Fibroblast of lung (primary cell): ENCODE data around the gene CFAP61. TPM values are rescaled to one million over a fixed set of nuclear protein-coding genes. Genes with fewer than 3 reads are reported as not detected.
A peak's percentile ranks its signal among the peaks of the same experiment; 100 is the strongest.
"Not testable (repeated sequence)": the region's sequence is repeated elsewhere in the genome, so short reads cannot be mapped to it uniquely, and the experiment has no call there.

ENCODE experiments used
- DNase-seq, 2 donors: peaks; one replicate each; pipeline versions ENCODE4 v3.0.0 to v3.0.0-alpha.2; 2010; ENCODE audit warnings: low read depth in 2 of 2
- H2AFZ ChIP-seq: 2 replicates; pipeline ENCODE4 v1.5.1; 2012; ENCODE audit warnings: low read length, control low read depth, inconsistent platforms
- H3K27ac ChIP-seq: 2 replicates; pipeline ENCODE4 v1.5.1; 2011; ENCODE audit warnings: low read length, control low read depth; ENCODE audit not compliant: insufficient read depth
- H3K27me3 ChIP-seq: 2 replicates; pipeline ENCODE4 v1.5.1; 2011; ENCODE audit warnings: mild to moderate bottlenecking, low read length; ENCODE audit not compliant: control insufficient read depth, insufficient read depth
- H3K36me3 ChIP-seq: 2 replicates; pipeline ENCODE4 v1.5.1; 2011; ENCODE audit warnings: low read length; ENCODE audit not compliant: control insufficient read depth, insufficient read depth
- H3K4me1 ChIP-seq: 2 replicates; pipeline ENCODE4 v1.5.1; 2011; ENCODE audit warnings: low read length; ENCODE audit not compliant: control insufficient read depth, insufficient read depth; ENCODE audit errors: extremely low read depth
- H3K4me2 ChIP-seq: 2 replicates; pipeline ENCODE4 v1.5.1; 2011; ENCODE audit warnings: low read length, control low read depth; ENCODE audit not compliant: insufficient read depth; ENCODE audit errors: extremely low read depth
- H3K4me3 ChIP-seq, 4 experiments: fragments of 200-600 bp in 1 of 4; sonication (generic) in 1 of 4; replicated peaks in 1 of 4; 2 replicates each; pipeline ENCODE4 v1.5.1; 2011 to 2016; ENCODE audit warnings: low read length in 4 of 4, low read depth in 3 of 4, mild to moderate bottlenecking in 3 of 4, control low read depth in 2 of 4, inconsistent platforms in 1 of 4, mixed read lengths in 1 of 4; ENCODE audit not compliant: insufficient read depth in 1 of 4; ENCODE audit errors: control extremely low read depth in 1 of 4
- H3K79me2 ChIP-seq: 2 replicates; pipeline ENCODE4 v1.5.1; 2012; ENCODE audit warnings: mild to moderate bottlenecking, low read length, inconsistent platforms; ENCODE audit not compliant: control insufficient read depth, insufficient read depth
- H3K9ac ChIP-seq: 2 replicates; pipeline ENCODE4 v1.5.1; 2011; ENCODE audit warnings: mild to moderate bottlenecking, low read length, control low read depth; ENCODE audit not compliant: insufficient read depth
- H3K9me3 ChIP-seq: 2 replicates; pipeline ENCODE4 v1.5.1; 2012; ENCODE audit warnings: low read depth, low read length; ENCODE audit not compliant: control insufficient read depth, insufficient read depth
- H4K20me1 ChIP-seq: 2 replicates; pipeline ENCODE4 v1.5.1; 2011; ENCODE audit warnings: low read length; ENCODE audit not compliant: control insufficient read depth, insufficient read depth; ENCODE audit errors: extremely low read depth
- EZH2 ChIP-seq: IDR thresholded peaks from 2 replicates; pipeline ENCODE4 v1.5.1; 2012; ENCODE audit warnings: low read length, control low read depth, mild to moderate bottlenecking; ENCODE audit errors: missing control alignments
- polyA minus RNA-seq: library from RNA; depleted of rRNA, polyadenylated mRNA; stranded (reverse); fragments of >200 nt; gene quantifications from 2 replicates; pipeline ENCODE4 v1.2.3, GENCODE V29; 2011; ENCODE audit warnings: low replicate concordance
- polyA plus RNA-seq, 2 donors: library from polyadenylated mRNA; depleted of rRNA in 1 of 2; stranded (reverse) in 1 of 2; unstranded in 1 of 2; fragments of >200 nt; gene quantifications; 2 replicates each; pipeline ENCODE4 v1.2.1, GENCODE V29; 2011 to 2012; ENCODE audit warnings: missing spikeins in 1 of 2
- total RNA-seq: library from RNA; depleted of rRNA; stranded (reverse); fragments of >200 nt; gene quantifications from 2 replicates; pipeline ENCODE4 v1.2.1, GENCODE V29; 2014
- TF ChIP-seq, protein P1 (sequence below), 2 donors: IDR thresholded peaks in 1 of 2; conservative IDR thresholded peaks in 1 of 2; 1 replicate in 1 of 2; 2 replicates in 1 of 2; pipeline ENCODE4 v1.5.1; 2011 to 2012; ENCODE audit warnings: low read length in 2 of 2, control low read depth in 1 of 2, inconsistent platforms in 1 of 2, low read depth in 1 of 2, mild to moderate bottlenecking in 1 of 2

Gene CFAP61
- total RNA-seq (0.26 TPM in 1 of 2 replicates, not detected in the other), polyA plus RNA-seq (0.11 TPM in 1 of 2 replicates, not detected in the other), polyA minus RNA-seq (not detected in 2 replicates)
- not detected in 2 replicates for polyA plus RNA-seq (2012)

- no peaks in the 10 kb centered on the region for H3K4me1 ChIP-seq
- H3K9ac ChIP-seq = peak within 1 kb of the TSS; percentile 79
- peak within 1 kb of the TSS; percentile 97 for H2AFZ ChIP-seq
- no peaks in the 10 kb centered on the region for H3K9me3 ChIP-seq
- DNase-seq = peak; percentile 93 to 97
- peak within 1 kb of the TSS; percentile 78 for H3K27ac ChIP-seq
- no peaks in the 10 kb centered on the region for H4K20me1 ChIP-seq
- H3K4me2 ChIP-seq = peak within 1 kb of the TSS; percentile 93
- peaks cover 15% of the 10 kb centered on the region for H3K79me2 ChIP-seq
- no peaks in the 10 kb centered on the region for H3K27me3 ChIP-seq
- peaks cover 7% of the 10 kb centered on the region for H3K36me3 ChIP-seq
- TF ChIP-seq, protein P1, sequence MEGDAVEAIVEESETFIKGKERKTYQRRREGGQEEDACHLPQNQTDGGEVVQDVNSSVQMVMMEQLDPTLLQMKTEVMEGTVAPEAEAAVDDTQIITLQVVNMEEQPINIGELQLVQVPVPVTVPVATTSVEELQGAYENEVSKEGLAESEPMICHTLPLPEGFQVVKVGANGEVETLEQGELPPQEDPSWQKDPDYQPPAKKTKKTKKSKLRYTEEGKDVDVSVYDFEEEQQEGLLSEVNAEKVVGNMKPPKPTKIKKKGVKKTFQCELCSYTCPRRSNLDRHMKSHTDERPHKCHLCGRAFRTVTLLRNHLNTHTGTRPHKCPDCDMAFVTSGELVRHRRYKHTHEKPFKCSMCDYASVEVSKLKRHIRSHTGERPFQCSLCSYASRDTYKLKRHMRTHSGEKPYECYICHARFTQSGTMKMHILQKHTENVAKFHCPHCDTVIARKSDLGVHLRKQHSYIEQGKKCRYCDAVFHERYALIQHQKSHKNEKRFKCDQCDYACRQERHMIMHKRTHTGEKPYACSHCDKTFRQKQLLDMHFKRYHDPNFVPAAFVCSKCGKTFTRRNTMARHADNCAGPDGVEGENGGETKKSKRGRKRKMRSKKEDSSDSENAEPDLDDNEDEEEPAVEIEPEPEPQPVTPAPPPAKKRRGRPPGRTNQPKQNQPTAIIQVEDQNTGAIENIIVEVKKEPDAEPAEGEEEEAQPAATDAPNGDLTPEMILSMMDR (conservative IDR thresholded peaks at IDR 0.05 in 1 of 2, IDR thresholded peaks at IDR 0.05 in 1 of 2; ENCODE audit: low read depth in 1 of 2, low read length in 2 of 2) = no peak
- TF ChIP-seq EZH2 = no peak
- H3K4me3 ChIP-seq = peak within 1 kb of the TSS; percentile 65 to 97 (median 92)
Observed at GRCh38 chr20:20052074-20052970, at the start of gene CFAP61, which contains the start of gene CRNKL1. Gene CFAP61 (plus strand): TSS chr20:20052532. CDS start chr20:20056654, 4,122 bp downstream. Gene CRNKL1 (minus strand): TSS chr20:20052466. CDS start chr20:20052342, 124 bp downstream.

DNA sequence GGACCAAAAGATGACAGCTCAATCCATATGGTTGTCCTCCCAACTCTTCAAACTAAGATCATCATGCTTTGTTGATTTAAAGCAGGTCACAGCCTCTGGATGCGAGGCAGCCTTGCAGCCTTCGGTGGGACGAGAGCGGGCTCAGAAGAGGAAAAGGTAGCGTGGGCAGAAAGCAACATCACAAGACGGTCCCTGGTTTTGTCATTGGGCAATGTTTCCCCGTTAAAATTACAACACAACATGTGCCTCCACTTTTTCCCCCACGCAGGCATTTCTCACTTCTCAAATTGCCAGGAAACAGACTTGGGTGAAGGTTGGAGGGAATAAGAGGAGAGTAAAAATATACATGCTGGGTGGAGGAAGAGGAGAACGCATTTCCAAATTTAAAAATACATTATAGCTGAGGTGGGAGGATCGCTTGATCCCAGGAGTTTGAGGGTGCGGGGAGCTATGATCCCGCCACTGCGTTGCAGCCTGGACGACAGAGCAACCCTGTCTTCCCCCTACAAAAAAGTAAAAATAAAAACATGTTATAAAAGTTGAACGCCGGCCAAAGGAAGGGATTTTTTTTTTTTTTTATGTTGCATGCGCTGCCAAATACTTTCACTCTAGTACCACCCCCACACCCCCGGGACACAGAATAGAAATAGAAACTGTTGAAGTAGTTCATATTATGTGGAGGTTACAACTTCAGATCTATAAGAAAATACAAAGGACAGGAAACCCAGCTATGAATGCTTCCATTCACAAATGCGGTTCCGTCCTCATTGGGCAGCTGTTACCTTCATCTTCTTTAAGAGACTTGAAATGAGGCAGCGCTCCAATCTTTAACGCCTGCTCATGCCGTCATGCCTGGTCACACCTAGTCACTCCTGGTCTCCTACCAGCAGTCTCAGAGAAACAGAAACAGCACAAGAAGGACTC is 49.0 kb upstream of the CFAP61 start:
- TF ChIP-seq, protein P1 (conservative IDR thresholded peaks at IDR 0.05 in 1 of 2, IDR thresholded peaks at IDR 0.05 in 1 of 2; ENCODE audit: low read depth in 1 of 2, low read length in 2 of 2) = no peak
- no peak for TF ChIP-seq EZH2
- H3K4me2 ChIP-seq = peak overlapping the region; percentile 66

GRCh38 chr20:20003955-20004322 is 48.4 kb upstream of the CFAP61 start:
- H3K36me3 ChIP-seq, H3K9me3 ChIP-seq, H3K27me3 ChIP-seq, H3K79me2 ChIP-seq, H2AFZ ChIP-seq, H3K4me2 ChIP-seq, H3K9ac ChIP-seq, H4K20me1 ChIP-seq: not testable (repeated sequence)
- peaks cover 13% of the 10 kb centered on the region for H3K4me1 ChIP-seq
- DNase-seq = peak in 1 of 2 donors; percentile 32
- peak overlapping the region in 1 of 4 experiments; percentile 22 for H3K4me3 ChIP-seq
- H3K27ac ChIP-seq = peak overlapping the region; percentile 26

More for the DNA sequence above, 49.0 kb upstream of the CFAP61 start:
- Histone ChIP-seq H3K36me3 (peaks cover 13% of the 10 kb centered on the region), H2AFZ (no peak overlapping the region), H3K9ac (no peak overlapping the region), H3K4me3 (peak overlapping the region in 1 of 4 experiments; percentile 22), H4K20me1 (no peaks in the 10 kb centered on the region), H3K79me2 (no peaks in the 10 kb centered on the region), H3K27me3 (no peaks in the 10 kb centered on the region), H3K9me3 (no peaks in the 10 kb centered on the region), H3K4me1 (peaks cover 13% of the 10 kb centered on the region), H3K27ac (peak overlapping the region; percentile 26)
- peak; percentile 15 to 62 for DNase-seq
